ENCODE measurements around the gene OR10H5. TPM values are rescaled to one million over a fixed set of nuclear protein-coding genes. Genes with fewer than 3 reads are reported as not detected.

Gene OR10H5
- total and polyA plus RNA-seq, 2 of the 13 experiments (the other 11 are each of a cell fraction or from before 2014, with no cell fraction given) = not detected

DNA sequence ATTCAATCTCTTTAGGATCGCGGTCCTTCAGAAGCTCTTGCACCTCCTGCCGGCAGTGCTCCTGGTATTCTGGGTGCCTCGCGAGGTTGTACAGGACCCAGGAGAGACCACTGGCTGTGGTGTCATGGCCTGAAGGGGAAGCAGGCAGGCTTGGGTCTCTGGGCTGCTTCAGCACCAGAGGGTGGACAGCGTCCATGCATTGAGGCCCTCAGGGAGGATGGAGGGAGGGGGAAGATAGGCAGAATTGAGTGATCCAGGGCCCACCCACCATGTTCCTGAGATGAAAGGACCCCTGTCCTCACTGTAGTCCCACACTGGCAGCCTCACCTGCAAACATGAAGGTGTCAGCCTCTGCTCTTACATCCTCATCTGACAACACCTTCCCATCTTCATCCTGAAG is 17.9 kb upstream of the OR10H5 start (continued):
- TF ChIP-seq, protein P1, sequence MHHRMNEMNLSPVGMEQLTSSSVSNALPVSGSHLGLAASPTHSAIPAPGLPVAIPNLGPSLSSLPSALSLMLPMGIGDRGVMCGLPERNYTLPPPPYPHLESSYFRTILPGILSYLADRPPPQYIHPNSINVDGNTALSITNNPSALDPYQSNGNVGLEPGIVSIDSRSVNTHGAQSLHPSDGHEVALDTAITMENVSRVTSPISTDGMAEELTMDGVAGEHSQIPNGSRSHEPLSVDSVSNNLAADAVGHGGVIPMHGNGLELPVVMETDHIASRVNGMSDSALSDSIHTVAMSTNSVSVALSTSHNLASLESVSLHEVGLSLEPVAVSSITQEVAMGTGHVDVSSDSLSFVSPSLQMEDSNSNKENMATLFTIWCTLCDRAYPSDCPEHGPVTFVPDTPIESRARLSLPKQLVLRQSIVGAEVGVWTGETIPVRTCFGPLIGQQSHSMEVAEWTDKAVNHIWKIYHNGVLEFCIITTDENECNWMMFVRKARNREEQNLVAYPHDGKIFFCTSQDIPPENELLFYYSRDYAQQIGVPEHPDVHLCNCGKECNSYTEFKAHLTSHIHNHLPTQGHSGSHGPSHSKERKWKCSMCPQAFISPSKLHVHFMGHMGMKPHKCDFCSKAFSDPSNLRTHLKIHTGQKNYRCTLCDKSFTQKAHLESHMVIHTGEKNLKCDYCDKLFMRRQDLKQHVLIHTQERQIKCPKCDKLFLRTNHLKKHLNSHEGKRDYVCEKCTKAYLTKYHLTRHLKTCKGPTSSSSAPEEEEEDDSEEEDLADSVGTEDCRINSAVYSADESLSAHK (CRISPR knock-in tag; IDR thresholded peaks at IDR 0.05; ENCODE audit: borderline replicate concordance) = no peak
- TF ChIP-seq, protein P2, sequence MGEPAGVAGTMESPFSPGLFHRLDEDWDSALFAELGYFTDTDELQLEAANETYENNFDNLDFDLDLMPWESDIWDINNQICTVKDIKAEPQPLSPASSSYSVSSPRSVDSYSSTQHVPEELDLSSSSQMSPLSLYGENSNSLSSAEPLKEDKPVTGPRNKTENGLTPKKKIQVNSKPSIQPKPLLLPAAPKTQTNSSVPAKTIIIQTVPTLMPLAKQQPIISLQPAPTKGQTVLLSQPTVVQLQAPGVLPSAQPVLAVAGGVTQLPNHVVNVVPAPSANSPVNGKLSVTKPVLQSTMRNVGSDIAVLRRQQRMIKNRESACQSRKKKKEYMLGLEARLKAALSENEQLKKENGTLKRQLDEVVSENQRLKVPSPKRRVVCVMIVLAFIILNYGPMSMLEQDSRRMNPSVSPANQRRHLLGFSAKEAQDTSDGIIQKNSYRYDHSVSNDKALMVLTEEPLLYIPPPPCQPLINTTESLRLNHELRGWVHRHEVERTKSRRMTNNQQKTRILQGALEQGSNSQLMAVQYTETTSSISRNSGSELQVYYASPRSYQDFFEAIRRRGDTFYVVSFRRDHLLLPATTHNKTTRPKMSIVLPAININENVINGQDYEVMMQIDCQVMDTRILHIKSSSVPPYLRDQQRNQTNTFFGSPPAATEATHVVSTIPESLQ (CRISPR knock-in tag; conservative IDR thresholded peaks at IDR 0.05) = no peak
- no peak for TF ChIP-seq IRX3 (CRISPR knock-in tag; IDR thresholded peaks at IDR 0.05; ENCODE audit: borderline replicate concordance, low read depth)
- no peak for TF ChIP-seq TGIF2 (CRISPR knock-in tag; IDR thresholded peaks at IDR 0.05)
- TF ChIP-seq ATF1 (CRISPR knock-in tag; IDR thresholded peaks at IDR 0.05) = no peak
- no peak for TF ChIP-seq GABPA (IDR thresholded peaks at IDR 0.05; ENCODE audit: low read depth, low read length)
- TF ChIP-seq GABPA (CRISPR knock-in tag; IDR thresholded peaks at IDR 0.05; ENCODE audit: low read depth) = no peak
- no peak for TF ChIP-seq HCFC1 (IDR thresholded peaks at IDR 0.05; ENCODE audit: low read depth, low read length)
- TF ChIP-seq EHMT2 (IDR thresholded peaks at IDR 0.05; ENCODE audit: borderline replicate concordance, low read depth, low read length) = peak; percentile 86
- TF ChIP-seq, protein P3, sequence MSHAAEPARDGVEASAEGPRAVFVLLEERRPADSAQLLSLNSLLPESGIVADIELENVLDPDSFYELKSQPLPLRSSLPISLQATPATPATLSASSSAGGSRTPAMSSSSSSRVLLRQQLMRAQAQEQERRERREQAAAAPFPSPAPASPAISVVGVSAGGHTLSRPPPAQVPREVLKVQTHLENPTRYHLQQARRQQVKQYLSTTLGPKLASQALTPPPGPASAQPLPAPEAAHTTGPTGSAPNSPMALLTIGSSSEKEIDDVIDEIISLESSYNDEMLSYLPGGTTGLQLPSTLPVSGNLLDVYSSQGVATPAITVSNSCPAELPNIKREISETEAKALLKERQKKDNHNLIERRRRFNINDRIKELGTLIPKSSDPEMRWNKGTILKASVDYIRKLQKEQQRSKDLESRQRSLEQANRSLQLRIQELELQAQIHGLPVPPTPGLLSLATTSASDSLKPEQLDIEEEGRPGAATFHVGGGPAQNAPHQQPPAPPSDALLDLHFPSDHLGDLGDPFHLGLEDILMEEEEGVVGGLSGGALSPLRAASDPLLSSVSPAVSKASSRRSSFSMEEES (CRISPR knock-in tag; IDR thresholded peaks at IDR 0.05) = 0 out of 2 replicates have a peak, but pooled peaks have one; percentile 22
- TF ChIP-seq SALL1 (CRISPR knock-in tag; IDR thresholded peaks at IDR 0.05) = peak; percentile 62
- TF ChIP-seq NFE2 (CRISPR knock-in tag; IDR thresholded peaks at IDR 0.05) = no peak
- TF ChIP-seq RARA (CRISPR knock-in tag; IDR thresholded peaks at IDR 0.05) = peak; percentile 43; the same call in 1 of the 2 replicates
- TF ChIP-seq, protein P4, sequence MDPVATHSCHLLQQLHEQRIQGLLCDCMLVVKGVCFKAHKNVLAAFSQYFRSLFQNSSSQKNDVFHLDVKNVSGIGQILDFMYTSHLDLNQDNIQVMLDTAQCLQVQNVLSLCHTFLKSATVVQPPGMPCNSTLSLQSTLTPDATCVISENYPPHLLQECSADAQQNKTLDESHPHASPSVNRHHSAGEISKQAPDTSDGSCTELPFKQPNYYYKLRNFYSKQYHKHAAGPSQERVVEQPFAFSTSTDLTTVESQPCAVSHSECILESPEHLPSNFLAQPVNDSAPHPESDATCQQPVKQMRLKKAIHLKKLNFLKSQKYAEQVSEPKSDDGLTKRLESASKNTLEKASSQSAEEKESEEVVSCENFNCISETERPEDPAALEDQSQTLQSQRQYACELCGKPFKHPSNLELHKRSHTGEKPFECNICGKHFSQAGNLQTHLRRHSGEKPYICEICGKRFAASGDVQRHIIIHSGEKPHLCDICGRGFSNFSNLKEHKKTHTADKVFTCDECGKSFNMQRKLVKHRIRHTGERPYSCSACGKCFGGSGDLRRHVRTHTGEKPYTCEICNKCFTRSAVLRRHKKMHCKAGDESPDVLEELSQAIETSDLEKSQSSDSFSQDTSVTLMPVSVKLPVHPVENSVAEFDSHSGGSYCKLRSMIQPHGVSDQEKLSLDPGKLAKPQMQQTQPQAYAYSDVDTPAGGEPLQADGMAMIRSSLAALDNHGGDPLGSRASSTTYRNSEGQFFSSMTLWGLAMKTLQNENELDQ (CRISPR knock-in tag; IDR thresholded peaks at IDR 0.05; ENCODE audit: borderline replicate concordance) = 0 out of 2 replicates have a peak, but pooled peaks have one; percentile 55
- TF ChIP-seq, protein P5, sequence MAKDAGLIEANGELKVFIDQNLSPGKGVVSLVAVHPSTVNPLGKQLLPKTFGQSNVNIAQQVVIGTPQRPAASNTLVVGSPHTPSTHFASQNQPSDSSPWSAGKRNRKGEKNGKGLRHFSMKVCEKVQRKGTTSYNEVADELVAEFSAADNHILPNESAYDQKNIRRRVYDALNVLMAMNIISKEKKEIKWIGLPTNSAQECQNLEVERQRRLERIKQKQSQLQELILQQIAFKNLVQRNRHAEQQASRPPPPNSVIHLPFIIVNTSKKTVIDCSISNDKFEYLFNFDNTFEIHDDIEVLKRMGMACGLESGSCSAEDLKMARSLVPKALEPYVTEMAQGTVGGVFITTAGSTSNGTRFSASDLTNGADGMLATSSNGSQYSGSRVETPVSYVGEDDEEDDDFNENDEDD (CRISPR knock-in tag; IDR thresholded peaks at IDR 0.05; ENCODE audit: borderline replicate concordance) = no peak
- TF ChIP-seq, protein P6, sequence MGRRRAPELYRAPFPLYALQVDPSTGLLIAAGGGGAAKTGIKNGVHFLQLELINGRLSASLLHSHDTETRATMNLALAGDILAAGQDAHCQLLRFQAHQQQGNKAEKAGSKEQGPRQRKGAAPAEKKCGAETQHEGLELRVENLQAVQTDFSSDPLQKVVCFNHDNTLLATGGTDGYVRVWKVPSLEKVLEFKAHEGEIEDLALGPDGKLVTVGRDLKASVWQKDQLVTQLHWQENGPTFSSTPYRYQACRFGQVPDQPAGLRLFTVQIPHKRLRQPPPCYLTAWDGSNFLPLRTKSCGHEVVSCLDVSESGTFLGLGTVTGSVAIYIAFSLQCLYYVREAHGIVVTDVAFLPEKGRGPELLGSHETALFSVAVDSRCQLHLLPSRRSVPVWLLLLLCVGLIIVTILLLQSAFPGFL (CRISPR knock-in tag; IDR thresholded peaks at IDR 0.05) = no peak
- no peak for TF ChIP-seq ZFP90 (CRISPR knock-in tag; IDR thresholded peaks at IDR 0.05; ENCODE audit: borderline replicate concordance)
- no peak for TF ChIP-seq SSRP1 (CRISPR knock-in tag; IDR thresholded peaks at IDR 0.05)
- no peak for TF ChIP-seq EZH2 (conservative IDR thresholded peaks at IDR 0.05; ENCODE audit: low read depth, low read length)
- no peak for TF ChIP-seq IRF2 (CRISPR knock-in tag; IDR thresholded peaks at IDR 0.05)
- no peak for TF ChIP-seq NFATC3 (CRISPR knock-in tag; IDR thresholded peaks at IDR 0.05)
